WTC11 (cell line): ENCODE results near the gene ADCY2. TPM values are rescaled to one million over a fixed set of nuclear protein-coding genes. Genes with fewer than 3 reads are reported as not detected.
A peak's percentile ranks its signal among the peaks of the same experiment; 100 is the strongest.

Experiments
- ATAC-seq: fragments of 200-7000 bp; cut with Tn5 transposase; 2 replicates; pipeline ENCODE4 v1.10.0; 2021; ENCODE audit warnings: mild to moderate bottlenecking, moderate library complexity
- CTCF ChIA-PET: fragments of 300-600 bp; sonication (Branson Sonifier 250); formaldehyde crosslinking; loops from one replicate; lab custom pipeline; 2021; ENCODE audit warnings: antibody characterized with exemption; lab: Charles Lee
- POLR2A ChIA-PET: fragments of 350-600 bp; sonication (Branson Sonifier 250); formaldehyde crosslinking; loops from one replicate; lab custom pipeline; 2021; ENCODE audit warnings: antibody characterized with exemption; lab: Charles Lee
- DNase-seq: peaks from one replicate; pipeline ENCODE4 v3.0.0; 2021; ENCODE audit warnings: low spot score
- H3K27ac Mint-ChIP-seq: 2 replicates; pipeline ENCODE4 v1.8.0; 2021; ENCODE audit warnings: mixed read lengths
- H3K27me3 Mint-ChIP-seq: 2 replicates; pipeline ENCODE4 v1.8.0; 2021; ENCODE audit warnings: low read depth, mild to moderate bottlenecking, moderate library complexity, mixed read lengths
- H3K36me3 Mint-ChIP-seq: 2 replicates; pipeline ENCODE4 v1.8.0; 2021; ENCODE audit warnings: mixed read lengths
- H3K4me1 Mint-ChIP-seq: 2 replicates; pipeline ENCODE4 v1.8.0; 2022; ENCODE audit warnings: mixed read lengths
- H3K4me3 Mint-ChIP-seq: 2 replicates; pipeline ENCODE4 v1.8.0; 2021; ENCODE audit warnings: mild to moderate bottlenecking, moderate library complexity, mixed read lengths
- H3K9me3 Mint-ChIP-seq: 2 replicates; pipeline ENCODE4 v1.8.0; 2021; ENCODE audit warnings: mixed read lengths
- AFF4 ChIP-seq: sonication (generic); formaldehyde crosslinking; IDR thresholded peaks from 2 replicates; pipeline ENCODE4 v1.8.1; 2023; ENCODE audit warnings: mild to moderate bottlenecking, missing genetic modification reagents, borderline replicate concordance
- ELF4 ChIP-seq: sonication (generic); formaldehyde crosslinking; IDR thresholded peaks from 2 replicates; pipeline ENCODE4 v1.8.1; 2022; ENCODE audit warnings: low read depth, mild to moderate bottlenecking, moderate library complexity, missing genetic modification reagents
- GRHL2 ChIP-seq: fragments of 250-450 bp; sonication (Bioruptor Pico); IDR thresholded peaks from 2 replicates; pipeline ENCODE4 v1.8.0; 2022; ENCODE audit warnings: mild to moderate bottlenecking, moderate library complexity; ENCODE audit not compliant: insufficient replicate concordance, severe bottlenecking
- IRF2 ChIP-seq: sonication (generic); formaldehyde crosslinking; IDR thresholded peaks from 2 replicates; pipeline ENCODE4 v1.8.0; 2022; ENCODE audit warnings: low read depth, missing genetic modification reagents, borderline replicate concordance
- NFE2L1 ChIP-seq: sonication (generic); formaldehyde crosslinking; IDR thresholded peaks from 2 replicates; pipeline ENCODE4 v1.8.1; 2023; ENCODE audit warnings: missing genetic modification reagents
- NFYB ChIP-seq: sonication (generic); formaldehyde crosslinking; conservative IDR thresholded peaks from 2 replicates; pipeline ENCODE4 v1.8.0; 2022; ENCODE audit warnings: low read depth, missing genetic modification reagents
- PRRX2 ChIP-seq: fragments of 250-450 bp; sonication (Bioruptor Pico); IDR thresholded peaks from 2 replicates; pipeline ENCODE4 v1.8.0; 2021; ENCODE audit warnings: mild to moderate bottlenecking
- RORB ChIP-seq: fragments of 250-450 bp; sonication (Bioruptor Pico); IDR thresholded peaks from 2 replicates; pipeline ENCODE4 v1.9.0; 2021; ENCODE audit warnings: mild to moderate bottlenecking
- TCF7 ChIP-seq: sonication (generic); formaldehyde crosslinking; IDR thresholded peaks from 2 replicates; pipeline ENCODE4 v1.8.0; 2022; ENCODE audit warnings: mild to moderate bottlenecking, low read depth, missing genetic modification reagents, moderate library complexity
- TEAD1 ChIP-seq: sonication (generic); formaldehyde crosslinking; IDR thresholded peaks from 2 replicates; pipeline ENCODE4 v1.8.0; 2022; ENCODE audit warnings: mild to moderate bottlenecking, missing genetic modification reagents
- ZBTB21 ChIP-seq: sonication (generic); formaldehyde crosslinking; IDR thresholded peaks from 2 replicates; pipeline ENCODE4 v1.8.1; 2023; ENCODE audit warnings: mild to moderate bottlenecking, missing genetic modification reagents, borderline replicate concordance
- ZNF121 ChIP-seq: sonication (generic); formaldehyde crosslinking; IDR thresholded peaks from 2 replicates; pipeline ENCODE4 v1.8.0; 2023; ENCODE audit warnings: missing genetic modification reagents
- ZNF317 ChIP-seq: sonication (generic); formaldehyde crosslinking; IDR thresholded peaks from 2 replicates; pipeline ENCODE4 v1.8.1; 2023; ENCODE audit warnings: low read depth, mild to moderate bottlenecking, moderate library complexity, missing genetic modification reagents, borderline replicate concordance
- ZNF425 ChIP-seq: fragments of 250-450 bp; sonication (Bioruptor Pico); conservative IDR thresholded peaks from 2 replicates; pipeline ENCODE4 v1.9.0; 2021; ENCODE audit warnings: mild to moderate bottlenecking
- ZNF512 ChIP-seq: sonication (generic); formaldehyde crosslinking; IDR thresholded peaks from 2 replicates; pipeline ENCODE4 v1.8.1; 2022; ENCODE audit warnings: missing genetic modification reagents, borderline replicate concordance
- ZNF671 ChIP-seq: fragments of 250-450 bp; sonication (Bioruptor Pico); IDR thresholded peaks from 2 replicates; pipeline ENCODE4 v1.8.0; 2021; ENCODE audit warnings: mild to moderate bottlenecking
- total RNA-seq: library from RNA; stranded (reverse); gene quantifications from 3 replicates; pipeline ENCODE4 v1.2.3, GENCODE V29; 2021
- TF ChIP-seq, protein P1 (sequence below): sonication (generic); formaldehyde crosslinking; IDR thresholded peaks from 2 replicates; pipeline ENCODE4 v1.8.1; 2023; ENCODE audit warnings: mild to moderate bottlenecking, missing genetic modification reagents, moderate library complexity

The ADCY2 gene
- total RNA-seq, 1 experiment from 2014 or later, result 142 TPM

DNA sequence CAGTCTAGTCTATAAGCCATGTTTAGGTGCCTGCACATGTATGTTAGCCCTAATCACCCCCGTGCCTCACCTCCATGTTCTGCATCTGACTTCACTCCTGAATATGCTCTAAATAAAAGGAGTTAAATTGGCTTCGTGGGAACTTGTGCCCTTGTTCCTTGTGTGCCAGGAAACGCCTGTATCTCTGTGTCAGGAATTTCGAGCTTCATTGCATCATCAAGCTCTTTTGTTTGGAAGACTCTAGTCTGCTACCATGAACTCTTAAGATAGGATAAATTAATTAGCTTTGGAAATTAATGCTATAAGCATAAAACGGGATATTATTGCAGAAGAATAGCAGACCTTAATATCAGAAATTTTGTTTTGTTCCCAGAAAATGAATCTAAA, 99.2 kb downstream of the ADCY2 start:
- POLR2A ChIA-PET, result no interaction called here
- H3K4me3 Mint-ChIP-seq, result no peak overlapping the region
- H3K36me3 Mint-ChIP-seq, result no peaks in the 10 kb centered on the region
- no peaks in the 10 kb centered on the region for H3K27me3 Mint-ChIP-seq
- TF ChIP-seq ZNF317 (no peak), ZNF121 (CRISPR knock-in tag) (no peak), IRF2 (no peak), RORB (CRISPR knock-in tag) (no peak), PRRX2 (no peak), NFYB (CRISPR knock-in tag) (no peak), ZNF512 (CRISPR knock-in tag) (no peak), GRHL2 (no peak), NFE2L1 (CRISPR knock-in tag) (no peak), ELF4 (no peak)
- no peak for DNase-seq
- peaks cover 16% of the 10 kb centered on the region for H3K4me1 Mint-ChIP-seq
- no peak for ATAC-seq
- CTCF ChIA-PET, result interaction anchor here (1.1 to 1.8 kb wide), 4 partner anchors 10 to 100 kb away, joined by 3 to 14 read pairs (median 3); no protein-coding TSS in a partner anchor
- peak overlapping the region; percentile 21; the same call in 1 of the 2 replicates for H3K27ac Mint-ChIP-seq
- H3K9me3 Mint-ChIP-seq, result no peaks in the 10 kb centered on the region

DNA sequence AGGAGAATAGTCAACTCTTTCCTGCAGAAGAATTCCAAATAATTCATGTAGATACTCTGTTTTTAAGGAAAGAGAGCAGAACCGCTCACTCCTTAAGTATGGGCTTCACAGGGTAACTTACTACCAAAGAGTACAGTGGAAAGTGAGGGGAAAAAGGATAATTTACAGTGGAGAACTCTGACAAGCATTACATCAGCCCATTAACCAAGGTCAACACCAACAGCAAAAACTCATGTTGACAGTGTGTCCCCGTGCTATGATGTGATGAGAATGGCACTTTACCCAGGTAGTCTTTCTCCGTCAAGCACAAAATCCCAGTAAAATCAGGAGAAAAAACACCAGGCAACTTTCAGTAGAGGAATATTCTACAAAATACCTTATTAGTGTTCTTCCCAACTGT, 104.3 kb downstream of the ADCY2 start:
- peaks cover 50% of the 10 kb centered on the region for H3K4me1 Mint-ChIP-seq
- ATAC-seq, result no peak
- ChIA-PET CTCF (interaction anchor here (2.1 kb wide), 1 partner anchor 19 kb away, joined by 11 read pairs; no protein-coding TSS in a partner anchor), POLR2A (interaction anchor here (0.6 kb wide), 1 partner anchor 219 kb away, joined by 3 read pairs; no protein-coding TSS in a partner anchor)
- no peak for TF ChIP-seq TEAD1
- TF ChIP-seq, protein P1, sequence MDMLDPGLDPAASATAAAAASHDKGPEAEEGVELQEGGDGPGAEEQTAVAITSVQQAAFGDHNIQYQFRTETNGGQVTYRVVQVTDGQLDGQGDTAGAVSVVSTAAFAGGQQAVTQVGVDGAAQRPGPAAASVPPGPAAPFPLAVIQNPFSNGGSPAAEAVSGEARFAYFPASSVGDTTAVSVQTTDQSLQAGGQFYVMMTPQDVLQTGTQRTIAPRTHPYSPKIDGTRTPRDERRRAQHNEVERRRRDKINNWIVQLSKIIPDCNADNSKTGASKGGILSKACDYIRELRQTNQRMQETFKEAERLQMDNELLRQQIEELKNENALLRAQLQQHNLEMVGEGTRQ (CRISPR knock-in tag), result no peak
- no peak for TF ChIP-seq ZBTB21 (CRISPR knock-in tag)
- TF ChIP-seq ZNF425 (CRISPR knock-in tag), result no peak
- TF ChIP-seq ZNF671 (CRISPR knock-in tag), result no peak
- H3K9me3 Mint-ChIP-seq, result no peaks in the 10 kb centered on the region
- H3K36me3 Mint-ChIP-seq, result peaks cover 8% of the 10 kb centered on the region; the same call in 1 of the 2 replicates
- H3K4me3 Mint-ChIP-seq, result no peak overlapping the region
- H3K27me3 Mint-ChIP-seq, result no peaks in the 10 kb centered on the region
- H3K27ac Mint-ChIP-seq, result peak overlapping the region; percentile 36
- DNase-seq, result no peak

DNA sequence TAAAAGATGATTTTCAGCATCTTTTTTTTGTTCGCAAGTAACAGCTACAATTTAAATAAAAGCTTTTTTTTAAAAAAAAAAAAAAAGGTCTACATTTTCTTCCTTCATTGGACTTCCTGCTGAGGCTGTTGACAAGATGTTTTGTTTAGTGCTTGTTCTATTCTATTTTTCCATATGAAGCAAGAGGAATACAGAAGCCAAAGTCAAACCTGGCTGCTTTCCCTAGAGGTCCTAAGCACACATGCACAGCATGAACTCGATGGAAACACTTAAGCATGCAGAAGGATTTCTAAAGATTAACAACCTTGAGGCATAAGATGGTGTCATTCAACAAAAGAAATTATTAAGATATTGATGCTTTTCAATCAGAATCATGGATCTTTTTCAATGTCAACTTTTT, 105.1 kb downstream of the ADCY2 start:
- CTCF ChIA-PET, result interaction anchor here (2.1 kb wide), 1 partner anchor 18 kb away, joined by 11 read pairs; no protein-coding TSS in a partner anchor
- Mint-ChIP-seq H3K36me3 (peaks cover 8% of the 10 kb centered on the region; the same call in 1 of the 2 replicates), H3K9me3 (no peaks in the 10 kb centered on the region), H3K27ac (no peak overlapping the region), H3K27me3 (no peaks in the 10 kb centered on the region), H3K4me1 (peaks cover 52% of the 10 kb centered on the region), H3K4me3 (no peak overlapping the region)
- POLR2A ChIA-PET, result interaction anchor here (0.6 kb wide), 1 partner anchor 220 kb away, joined by 3 read pairs; no protein-coding TSS in a partner anchor
- peak; percentile 14; the same call in 1 of the 2 replicates for ATAC-seq
- TF ChIP-seq AFF4, result no peak
- TF ChIP-seq TCF7 (CRISPR knock-in tag), result no peak
- no peak for DNase-seq
